ENCODE results near the gene POLA2. TPM values are rescaled to one million over a fixed set of nuclear protein-coding genes. Genes with fewer than 3 reads are reported as not detected.

The POLA2 gene
- total RNA-seq, 1 donor from 2014 or later, result 30.2 TPM

GRCh38 chr11:65301491-65302329 is 39.9 kb downstream of the POLA2 start:
- no peak for DNase-seq (ENCODE audit: low read depth)
- no peak for TF ChIP-seq CTCF (conservative IDR thresholded peaks at IDR 0.05; ENCODE audit: low read depth, low read length)
- no peak overlapping the region for H3K4me3 ChIP-seq (ENCODE audit: low read depth, low read length)

- H3K4me3 ChIP-seq (ENCODE audit: low read depth, low read length), result no peak overlapping the region
- no peak for DNase-seq (ENCODE audit: low read depth)
- TF ChIP-seq CTCF (conservative IDR thresholded peaks at IDR 0.05; ENCODE audit: low read depth, low read length), result no peak
Measured at GRCh38 chr11:65303555-65303954, 41.8 kb downstream of the POLA2 start.

GRCh38 chr11:65304110-65304509 is 42.3 kb downstream of the POLA2 start:
- H3K4me3 ChIP-seq (ENCODE audit: low read depth, low read length), result no peak overlapping the region
- no peak for DNase-seq (ENCODE audit: low read depth)
- no peak for TF ChIP-seq CTCF (conservative IDR thresholded peaks at IDR 0.05; ENCODE audit: low read depth, low read length)

- DNase-seq (ENCODE audit: low read depth), result no peak
- TF ChIP-seq CTCF (conservative IDR thresholded peaks at IDR 0.05; ENCODE audit: low read depth, low read length), result no peak
- no peak overlapping the region for H3K4me3 ChIP-seq (ENCODE audit: low read depth, low read length)
Measured at GRCh38 chr11:65304613-65305012, 42.9 kb downstream of the POLA2 start.

- no peak for DNase-seq (ENCODE audit: low read depth)
- TF ChIP-seq CTCF (conservative IDR thresholded peaks at IDR 0.05; ENCODE audit: low read depth, low read length), result no peak
- H3K4me3 ChIP-seq (ENCODE audit: low read depth, low read length), result no peak overlapping the region
Measured at GRCh38 chr11:65305501-65306268, 43.9 kb downstream of the POLA2 start.

GRCh38 chr11:65307298-65308229 is 45.8 kb downstream of the POLA2 start:
- no peak overlapping the region for H3K4me3 ChIP-seq (ENCODE audit: low read depth, low read length)
- no peak for TF ChIP-seq CTCF (conservative IDR thresholded peaks at IDR 0.05; ENCODE audit: low read depth, low read length)
- no peak for DNase-seq (ENCODE audit: low read depth)

All from epithelial cell of proximal tubule (primary cell).